ENCODE measurements around the gene BLOC1S5. TPM values are rescaled to one million over a fixed set of nuclear protein-coding genes. Genes with fewer than 3 reads are reported as not detected.
"Not testable (repeated sequence)": the region's sequence is repeated elsewhere in the genome, so short reads cannot be mapped to it uniquely, and the experiment has no call there.

BLOC1S5 gene
- total RNA-seq, 2 donors from 2014 or later, result 10.1 to 11.0 TPM

GRCh38 chr6:8057263-8057662 lies 6.9 kb downstream of the BLOC1S5 start:
- ATAC-seq, result no peak
- intact Hi-C loops (cut with DNase I, micrococcal nuclease), result no loop called here
- no peak for DNase-seq

DNA sequence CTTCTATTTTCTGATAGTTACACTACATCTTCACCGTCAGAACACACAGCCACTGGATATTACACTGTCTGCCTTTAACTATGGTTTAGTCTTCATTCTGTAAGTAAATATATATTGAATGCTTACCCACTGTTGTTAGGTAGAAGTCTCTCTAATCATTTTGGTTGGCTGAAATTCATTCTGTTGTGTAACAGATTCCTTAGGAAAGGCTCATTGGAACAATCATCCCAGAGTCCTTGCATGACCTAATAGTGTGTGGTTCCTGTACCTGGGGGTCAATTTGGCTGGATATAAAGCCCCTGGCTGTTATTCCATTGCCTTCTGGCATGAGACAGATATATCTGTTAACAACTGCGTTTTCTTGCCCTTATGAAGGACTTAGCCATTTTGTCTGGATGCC lies 9.9 kb downstream of the BLOC1S5 start:
- intact Hi-C loops (cut with DNase I, micrococcal nuclease), result no loop called here
- ATAC-seq (no peak), DNase-seq (no peak)

DNA sequence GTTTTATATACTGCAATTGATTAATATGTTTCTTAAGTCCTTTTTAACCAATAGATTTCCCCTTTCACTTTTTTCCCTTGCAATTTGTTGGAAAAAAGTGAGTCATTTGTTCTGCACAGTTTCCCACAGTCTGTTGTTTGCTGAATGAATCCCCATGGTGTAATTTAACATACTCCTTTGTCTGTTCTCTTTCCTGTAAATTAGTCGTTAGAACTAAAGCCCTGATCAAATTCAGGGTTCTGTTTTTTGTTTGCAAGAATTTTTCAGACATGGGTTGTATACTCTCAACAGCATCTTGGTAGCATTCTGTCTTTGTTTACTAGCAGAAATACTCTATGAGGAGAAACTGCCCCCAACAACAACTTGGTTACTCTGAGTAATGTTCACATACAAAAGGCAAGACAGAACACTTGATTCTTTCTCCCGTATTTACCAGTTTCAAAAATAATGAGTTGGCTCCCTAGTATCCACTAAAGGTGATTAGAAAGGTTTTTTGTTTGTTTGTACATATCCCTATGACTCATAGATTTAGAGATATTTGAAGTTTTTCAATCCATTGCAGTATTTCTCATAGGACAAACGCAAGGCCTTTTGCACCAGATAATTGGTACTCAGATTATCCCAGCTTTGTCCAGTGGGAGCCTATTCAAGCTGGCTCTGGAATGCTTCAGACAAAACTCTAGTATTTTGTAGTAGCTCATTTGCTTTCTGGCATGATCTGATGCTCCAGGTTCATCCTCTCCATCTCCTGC lies 16.5 kb downstream of the BLOC1S5 start:
- ATAC-seq (no peak), DNase-seq (no peak)
- intact Hi-C loops (cut with DNase I, micrococcal nuclease), result no loop called here

- intact Hi-C loops (cut with DNase I, micrococcal nuclease); ATAC-seq; DNase-seq: not testable (repeated sequence)
These were observed 18.4 kb downstream of the BLOC1S5 start for GRCh38 chr6:8045769-8046168.

DNA sequence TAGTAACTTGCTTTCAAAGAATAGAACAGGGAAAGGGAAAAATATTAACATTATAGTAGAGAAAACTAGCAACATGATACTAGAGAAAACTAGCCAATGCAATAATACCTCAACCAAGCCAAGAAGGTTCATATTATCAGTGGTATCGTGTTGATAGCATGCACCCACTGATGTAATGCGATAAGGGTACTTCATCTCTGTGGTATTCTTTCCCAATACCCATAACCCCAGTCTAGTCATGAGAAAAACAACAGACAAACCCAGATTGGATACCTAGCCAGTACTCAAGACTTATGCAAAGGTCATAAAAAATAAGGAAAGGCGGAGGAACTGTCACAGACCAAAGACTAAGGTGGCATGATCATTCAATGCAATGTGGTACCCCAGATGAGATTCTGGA lies 21.0 kb downstream of the BLOC1S5 start:
- intact Hi-C loops (cut with DNase I, micrococcal nuclease), result no loop called here
- ATAC-seq (no peak), DNase-seq (no peak)

GRCh38 chr6:8041913-8042583 lies 22.1 kb downstream of the BLOC1S5 start:
- no peak for ATAC-seq
- no peak for DNase-seq

GRCh38 chr6:8034107-8034506 lies 30.1 kb downstream of the BLOC1S5 start:
- intact Hi-C loops (cut with DNase I, micrococcal nuclease); DNase-seq; ATAC-seq: not testable (repeated sequence)

More at GRCh38 chr6:8041913-8042583, 22.1 kb downstream of the BLOC1S5 start:
- intact Hi-C loops (cut with DNase I, micrococcal nuclease), result no loop called here

GRCh38 chr6:8030920-8031319 lies 33.3 kb downstream of the BLOC1S5 start:
- ATAC-seq, result no peak
- intact Hi-C loops (cut with DNase I, micrococcal nuclease), result no loop called here
- no peak for DNase-seq

DNA sequence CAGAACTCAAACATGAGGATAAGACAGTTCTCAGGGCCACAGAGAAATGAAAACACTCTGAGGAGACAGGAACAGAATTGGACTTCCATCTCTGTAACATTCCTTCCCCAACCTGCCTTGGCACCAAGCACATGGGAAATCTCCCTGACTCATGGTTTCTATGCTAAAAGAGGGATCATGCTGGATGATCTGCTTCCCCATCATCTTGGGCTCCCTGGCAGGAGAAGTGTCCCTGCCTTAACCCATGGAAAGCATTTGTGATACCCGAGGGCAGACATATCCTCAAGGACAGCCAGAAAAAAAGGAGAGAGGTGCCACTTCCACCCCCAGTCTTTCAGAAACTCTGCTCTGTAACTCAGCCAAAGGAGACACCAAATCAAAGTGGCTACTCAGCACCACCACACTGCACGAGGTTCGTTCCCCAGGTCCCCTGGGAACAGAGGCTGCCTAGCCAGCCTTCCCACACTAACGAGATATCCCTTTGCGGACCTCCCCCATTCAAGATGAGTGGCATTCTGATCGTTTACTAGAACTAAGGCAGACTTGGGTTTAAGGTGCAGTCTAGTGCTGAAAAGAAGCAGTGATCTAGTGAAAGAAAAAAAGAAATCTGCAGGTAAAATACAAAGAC lies 34.8 kb downstream of the BLOC1S5 start:
- no peak for DNase-seq
- no peak for ATAC-seq
- intact Hi-C loops (cut with DNase I, micrococcal nuclease), result no loop called here

GRCh38 chr6:8027965-8028651 lies 36.1 kb downstream of the BLOC1S5 start:
- no peak for ATAC-seq

DNA sequence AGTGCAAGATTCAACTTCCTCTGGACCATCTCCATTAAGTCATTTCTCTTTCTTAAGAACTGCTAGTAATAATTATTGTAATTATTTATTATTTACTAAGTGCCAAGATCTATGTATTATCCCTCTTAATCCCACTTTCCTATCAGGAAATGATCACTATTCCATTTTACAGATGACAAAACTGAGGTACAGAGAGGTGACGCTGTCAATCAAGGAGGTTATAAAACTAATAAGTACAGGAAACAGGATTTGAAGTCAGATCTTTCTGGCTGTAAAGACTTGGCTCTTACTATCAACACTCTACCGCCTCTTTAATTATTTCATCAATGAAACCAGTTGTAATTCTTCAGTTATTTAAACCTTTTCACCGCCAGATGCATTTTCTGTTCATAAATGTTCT lies 37.4 kb downstream of the BLOC1S5 start:
- intact Hi-C loops (cut with DNase I, micrococcal nuclease), result no loop called here
- no peak for ATAC-seq
- no peak for DNase-seq

More at GRCh38 chr6:8027965-8028651, 36.1 kb downstream of the BLOC1S5 start:
- DNase-seq, result no peak
- intact Hi-C loops (cut with DNase I, micrococcal nuclease), result no loop called here

DNA sequence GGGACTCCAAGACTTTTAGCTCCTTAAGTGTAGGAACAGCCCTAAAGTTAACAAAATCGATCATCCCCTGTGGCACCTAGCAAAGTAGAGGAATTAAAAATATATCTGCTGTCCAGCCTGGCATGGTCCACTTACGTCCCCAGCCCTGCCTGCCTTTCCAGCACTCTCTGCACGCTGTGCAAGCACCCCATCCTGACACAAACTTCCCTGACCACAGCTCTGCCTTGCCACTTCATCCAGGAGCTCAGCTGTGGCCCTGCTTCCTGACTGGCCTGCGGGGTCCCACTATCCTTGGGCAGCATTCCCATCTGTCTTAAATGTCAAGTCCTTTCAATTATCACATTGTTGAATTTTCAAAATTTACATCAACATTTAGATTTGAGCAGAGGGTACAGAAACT lies 39.0 kb downstream of the BLOC1S5 start:
- DNase-seq, result no peak
- ATAC-seq, result no peak
- intact Hi-C loops (cut with DNase I, micrococcal nuclease), result no loop called here

- DNase-seq (no peak), ATAC-seq (no peak)
- intact Hi-C loops (cut with DNase I, micrococcal nuclease), result no loop called here
These were observed 40.6 kb downstream of the BLOC1S5 start for GRCh38 chr6:8023638-8024037.

DNA sequence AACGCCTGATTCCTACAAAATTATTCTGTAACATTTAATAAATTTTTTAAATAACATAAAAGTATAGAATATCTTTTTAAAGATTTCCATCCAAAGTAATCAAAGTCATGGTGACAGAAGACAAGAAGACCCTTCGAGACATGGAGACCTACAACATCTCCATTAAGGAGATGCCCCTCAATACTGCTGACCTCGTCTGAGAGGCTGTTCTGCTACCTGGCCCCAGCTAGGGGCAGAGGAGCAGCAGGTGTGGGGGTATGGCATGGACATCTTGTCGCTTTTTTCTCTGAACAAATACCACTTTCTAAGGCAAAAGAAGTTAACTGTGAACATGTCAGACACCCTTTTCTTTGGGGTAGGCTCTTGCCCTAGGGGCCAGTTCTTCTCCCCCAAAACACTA lies 44.1 kb downstream of the BLOC1S5 start:
- DNase-seq, result no peak
- intact Hi-C loops (cut with DNase I, micrococcal nuclease), result no loop called here
- no peak for ATAC-seq

- intact Hi-C loops (cut with DNase I, micrococcal nuclease), result no loop called here
- DNase-seq (no peak), ATAC-seq (no peak)
These were observed 46.5 kb downstream of the BLOC1S5 start for GRCh38 chr6:8017705-8018104.

GRCh38 chr6:8017276-8017701 lies 46.9 kb downstream of the BLOC1S5 start:
- intact Hi-C loops (cut with DNase I, micrococcal nuclease), result no loop called here
- peak; percentile 38 for ATAC-seq
- DNase-seq, result no peak

DNA sequence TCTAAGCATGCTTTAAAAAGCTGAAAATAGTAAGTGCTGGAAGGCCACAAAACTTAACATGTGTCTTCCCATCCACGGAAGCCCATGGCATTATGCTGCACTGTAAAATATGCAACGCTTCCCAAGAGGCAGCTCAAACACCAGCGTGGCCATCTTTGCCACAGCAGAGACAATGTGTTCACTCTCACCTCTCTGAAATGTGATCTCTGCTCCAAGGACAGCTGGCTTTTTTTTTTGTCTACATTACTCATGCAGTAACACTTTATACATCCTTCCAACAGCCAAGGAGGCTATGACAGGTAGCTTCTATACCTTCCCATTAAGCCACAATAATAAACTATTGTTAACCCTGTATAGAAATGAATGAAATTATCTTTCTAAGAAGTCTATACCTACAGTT lies 49.2 kb downstream of the BLOC1S5 start:
- intact Hi-C loops (cut with DNase I, micrococcal nuclease), result no loop called here
- ATAC-seq, result no peak

GRCh38 chr6:8013763-8014162 lies 50.4 kb downstream of the BLOC1S5 start:
- ATAC-seq, result no peak
- intact Hi-C loops (cut with DNase I, micrococcal nuclease), result no loop called here
- DNase-seq, result no peak

More for the DNA sequence above, 49.2 kb downstream of the BLOC1S5 start:
- no peak for DNase-seq

GRCh38 chr6:8006208-8006607 lies 58.0 kb downstream of the BLOC1S5 start:
- DNase-seq, result no peak
- intact Hi-C loops (cut with DNase I, micrococcal nuclease), result loop anchor here in 1 of 2 donors (5.0 kb wide), 1 partner anchor 284 kb away; no protein-coding TSS in a partner anchor
- ATAC-seq, result peak; percentile 45
